ENCODE data around the gene ABCB10. TPM values are rescaled to one million over a fixed set of nuclear protein-coding genes. Genes with fewer than 3 reads are reported as not detected.
"Not testable (repeated sequence)": the region's sequence is repeated elsewhere in the genome, so short reads cannot be mapped to it uniquely, and the experiment has no call there.

ABCB10 gene
- total RNA-seq, 1 experiment from 2014 or later: 13.6 TPM

DNA sequence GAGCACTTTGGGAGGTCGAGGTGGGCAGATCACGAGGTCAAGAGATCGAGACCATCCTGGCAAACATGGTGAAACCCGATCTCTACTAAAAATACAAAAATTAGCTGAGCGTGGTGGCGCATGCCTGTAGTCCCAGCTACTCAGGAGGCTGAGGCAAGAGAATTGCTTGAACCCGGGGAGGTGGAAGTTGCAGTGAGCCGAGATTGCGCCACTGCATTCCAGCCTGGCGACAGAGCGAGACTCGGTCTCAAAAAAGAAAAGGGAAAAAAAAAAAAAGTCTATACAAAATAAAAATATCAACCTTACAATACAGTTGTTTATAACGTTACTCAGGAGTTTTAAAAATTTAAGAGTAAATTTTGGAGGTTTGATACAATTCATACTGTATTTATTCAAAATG lies 82.6 kb downstream of the ABCB10 start:
- not testable (repeated sequence) for DNase-seq (ENCODE audit: low spot score)

DNA sequence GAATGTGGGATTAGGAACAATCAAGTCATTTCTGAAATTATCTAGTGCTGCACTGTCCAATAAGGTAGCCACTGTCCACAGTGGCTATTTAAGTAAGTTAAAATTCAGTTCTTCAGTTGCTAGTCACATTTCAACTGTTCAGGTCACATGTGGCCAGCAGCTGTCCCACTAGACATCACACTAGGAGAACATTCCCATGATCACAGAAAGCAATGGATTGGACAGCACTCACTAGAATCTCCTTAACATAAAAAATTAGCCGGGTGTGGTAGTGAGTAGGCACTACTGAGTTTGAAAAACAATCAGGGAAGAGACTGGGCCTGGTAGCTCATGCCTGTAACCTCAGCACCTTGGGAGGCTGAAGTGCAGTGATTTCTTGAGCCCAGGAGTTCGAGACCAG lies 84.0 kb downstream of the ABCB10 start:
- DNase-seq (ENCODE audit: low spot score): no peak

DNA sequence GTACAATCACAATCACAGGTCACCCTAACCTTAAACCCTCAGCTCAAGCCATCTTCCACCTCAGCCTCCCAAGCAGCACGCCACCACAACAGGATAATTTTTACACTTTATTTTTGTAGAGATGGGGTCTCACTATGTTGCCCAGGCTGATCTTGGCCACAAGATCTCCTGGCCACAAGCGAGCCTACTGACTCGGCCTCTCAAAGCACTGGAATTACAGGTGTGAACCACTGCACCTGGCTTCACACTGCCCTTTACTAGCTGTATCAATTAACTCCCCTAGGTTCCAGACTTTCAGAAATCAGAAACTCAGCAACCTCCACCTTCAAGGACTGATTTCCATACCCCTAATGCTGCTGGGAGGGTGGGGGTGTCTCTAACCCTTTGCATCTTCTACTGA lies 87.3 kb downstream of the ABCB10 start:
- no peak for DNase-seq (ENCODE audit: low spot score)

DNA sequence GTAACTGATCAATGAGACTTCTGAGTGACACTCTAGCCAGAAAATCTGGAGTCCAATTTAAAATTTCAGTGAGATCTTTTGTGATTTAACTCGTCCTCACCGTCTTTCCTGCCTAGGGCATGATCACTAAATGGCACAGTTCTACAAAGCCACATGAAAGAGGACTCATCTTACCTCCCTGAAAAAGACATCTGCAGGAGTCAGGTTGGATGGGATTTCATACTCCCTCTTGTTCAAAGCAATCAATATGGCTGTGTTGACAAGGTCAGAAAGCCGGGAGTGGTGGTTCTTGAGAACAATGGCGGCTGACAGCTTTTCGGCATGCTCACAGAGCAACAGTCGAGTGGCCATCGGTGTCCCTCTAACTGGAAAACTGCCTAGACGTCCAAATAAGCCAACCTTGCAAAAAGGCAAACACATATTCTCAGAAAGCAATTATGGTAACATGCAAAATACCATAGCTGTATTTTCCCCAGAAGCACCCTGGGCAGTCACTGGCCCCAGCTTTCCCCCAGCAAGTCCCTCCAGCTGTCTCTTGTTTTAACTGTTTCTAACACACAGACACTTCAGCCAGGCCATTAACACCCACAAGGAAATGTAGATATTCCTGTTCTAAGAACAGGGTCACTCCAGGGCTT lies 88.0 kb downstream of the ABCB10 start:
- DNase-seq (ENCODE audit: low spot score): no peak

DNA sequence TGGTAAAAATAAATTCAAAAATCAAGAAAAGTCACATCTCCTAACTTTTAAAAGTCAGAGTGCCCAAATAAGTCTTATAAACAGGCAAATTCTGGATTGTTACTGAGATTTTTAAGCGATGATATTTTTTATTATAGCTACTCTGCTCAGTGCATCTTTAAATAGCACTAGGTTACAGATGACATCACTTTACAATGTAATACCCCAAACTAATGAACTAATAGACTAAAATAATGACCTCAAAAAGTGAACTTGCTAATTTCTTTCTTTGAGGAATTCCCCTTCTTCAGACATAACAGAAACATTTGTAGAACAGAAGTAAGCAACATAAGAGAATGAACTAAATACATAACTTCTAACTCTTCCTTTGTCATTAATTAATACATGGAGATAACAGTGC lies 91.6 kb downstream of the ABCB10 start:
- DNase-seq (ENCODE audit: low spot score): no peak

Other genes starting within 250 kb of the ABCB10 start
- 9.4 and 10.3 TPM in 2 replicates for gene CCSAP, start 215.7 kb downstream of the ABCB10 start, total RNA-seq (2014; rRNA removed; shearing (Covaris generic))
- not detected in 2 replicates for gene ACTA1, start 124.6 kb downstream of the ABCB10 start, total RNA-seq (2014; rRNA removed; shearing (Covaris generic))
- 29.6 and 32.6 TPM in 2 replicates for gene NUP133, start 50.4 kb downstream of the ABCB10 start, total RNA-seq (2014; rRNA removed; shearing (Covaris generic))
- gene TAF5L, start 67.4 kb upstream of the ABCB10 start, total RNA-seq (2014; rRNA removed; shearing (Covaris generic)): 10.7 and 13.9 TPM in 2 replicates
- 7.0 and 7.9 TPM in 2 replicates for gene URB2, start 67.5 kb upstream of the ABCB10 start, total RNA-seq (2014; rRNA removed; shearing (Covaris generic))